GM12878 (cell line): ENCODE results near the gene DISP3. TPM values are rescaled to one million over a fixed set of nuclear protein-coding genes. Genes with fewer than 3 reads are reported as not detected.

ENCODE experiments used
- ATAC-seq: fragments of 200-7000 bp; cut with Tn5 transposase; 3 replicates; pipeline ENCODE4 v1.9.1; 2020; ENCODE audit warnings: mild to moderate bottlenecking, moderate library complexity
- BruUV-seq: library from RNA; stranded (reverse); fragments of 400-500 nt; replicated peaks from 2 replicates; lab custom pipeline; 2021; lab: Mats Ljungman, UMichigan
- CTCF ChIA-PET: fragments of 300-600 bp; sonication (Branson Sonifier 250); formaldehyde crosslinking; extraction: SDS; loops from one replicate; lab custom pipeline; 2021; ENCODE audit warnings: inconsistent platforms; lab: Yijun Ruan, JAX
- POLR2A ChIA-PET: fragments of 350-600 bp; formaldehyde crosslinking; extraction: SDS; loops from one replicate; lab custom pipeline; 2021; ENCODE audit warnings: inconsistent platforms; lab: Charles Lee
- RAD21 ChIA-PET: fragments of 300-600 bp; sonication (Branson Sonifier 250); formaldehyde crosslinking; loops from one replicate; lab custom pipeline; 2023; ENCODE audit warnings: antibody characterized with exemption; ENCODE audit not compliant: unreplicated experiment; lab: Charles Lee
- SMC1A ChIA-PET: fragments of 300-600 bp; sonication (Branson Sonifier 250); formaldehyde crosslinking; loops from one replicate; lab custom pipeline; 2023; ENCODE audit not compliant: unreplicated experiment, uncharacterized antibody; lab: Charles Lee
- DNase-seq: peaks from one replicate; pipeline ENCODE4 v3.0.0-alpha.2; 2011; ENCODE audit warnings: low read depth, low spot score
- FAIRE-seq: peaks from 3 replicates; lab custom pipeline; 2011; peaks lifted over from hg19 to GRCh38; lab: Jason Lieb, UNC
- H2AFZ ChIP-seq: 2 replicates; pipeline ENCODE4 v1.6.0; 2011; ENCODE audit warnings: low read depth, low read length, control low read depth; ENCODE audit not compliant: control insufficient read depth
- H3K27ac ChIP-seq: 2 replicates; pipeline ENCODE4 v1.5.1; 2011; ENCODE audit warnings: control low read depth; ENCODE audit not compliant: control insufficient read depth, insufficient read depth
- H3K27me3 ChIP-seq, 2 experiments: replicated peaks in 1 of 2; 2 replicates each; pipeline versions ENCODE4 v1.6.0 to v1.6.1; 2011; ENCODE audit warnings: low read length in 1 of 2; ENCODE audit not compliant: control insufficient read depth in 2 of 2, insufficient read depth in 2 of 2
- H3K36me3 ChIP-seq, 2 experiments: 2 replicates each; pipeline ENCODE4 v1.5.1; 2011; ENCODE audit warnings: low read length in 1 of 2; ENCODE audit not compliant: control insufficient read depth in 2 of 2, insufficient read depth in 2 of 2
- H3K4me1 ChIP-seq: 2 replicates; pipeline ENCODE4 v1.6.1; 2011; ENCODE audit warnings: mild to moderate bottlenecking, low read length, moderate library complexity, mixed read lengths; ENCODE audit not compliant: control insufficient read depth, insufficient read depth
- H3K4me2 ChIP-seq: 2 replicates; pipeline ENCODE4 v1.6.0; 2011; ENCODE audit warnings: control low read depth; ENCODE audit not compliant: control insufficient read depth, insufficient read depth
- H3K4me3 ChIP-seq: fragments of 200-600 bp; sonication (generic); 2 replicates; pipeline ENCODE4 v1.5.1; 2016
- H3K79me2 ChIP-seq: 2 replicates; pipeline ENCODE4 v1.6.0; 2011; ENCODE audit warnings: low read length; ENCODE audit not compliant: control insufficient read depth, insufficient read depth
- H3K9ac ChIP-seq: 2 replicates; pipeline ENCODE4 v1.8.0; 2011; ENCODE audit warnings: low read length, control low read depth, mixed read lengths; ENCODE audit not compliant: control insufficient read depth, insufficient read depth
- H3K9me3 ChIP-seq: replicated peaks from 3 replicates; pipeline ENCODE4 v1.5.1; 2011; ENCODE audit warnings: mild to moderate bottlenecking, low read length; ENCODE audit not compliant: control insufficient read depth, insufficient read depth
- H4K20me1 ChIP-seq: 2 replicates; pipeline ENCODE4 v1.6.0; 2011; ENCODE audit not compliant: control insufficient read depth, insufficient read depth
- ASH2L ChIP-seq: fragments of 300-600, 200-600 bp; sonication (generic); IDR thresholded peaks from 2 replicates; pipeline ENCODE4 v1.6.1; 2017; ENCODE audit warnings: low read depth, mild to moderate bottlenecking, borderline replicate concordance
- CHD4 ChIP-seq: fragments of 200-600 bp; sonication (generic); IDR thresholded peaks from 2 replicates; pipeline ENCODE4 v1.6.1; 2016; ENCODE audit warnings: mild to moderate bottlenecking
- E4F1 ChIP-seq: fragments of 450-650 bp; IDR thresholded peaks from 2 replicates; pipeline ENCODE4 v1.6.1; 2018; ENCODE audit warnings: borderline replicate concordance, mild to moderate bottlenecking; ENCODE audit not compliant: partially characterized antibody
- EED ChIP-seq: sonication (generic); IDR thresholded peaks from 2 replicates; pipeline ENCODE4 v1.6.1; 2016; ENCODE audit warnings: antibody characterized with exemption, low read depth
- MTA2 ChIP-seq: fragments of 450-650 bp; IDR thresholded peaks from 2 replicates; pipeline ENCODE4 v1.6.1; 2016; ENCODE audit warnings: low read depth, mild to moderate bottlenecking, moderate library complexity
- RFX5 ChIP-seq: IDR thresholded peaks from 2 replicates; pipeline ENCODE4 v1.6.1; 2011; ENCODE audit warnings: low read depth, low read length, improper control_type of control experiment
- SMAD5 ChIP-seq: IDR thresholded peaks from 2 replicates; pipeline ENCODE4 v1.6.1; 2016; ENCODE audit warnings: antibody characterized with exemption, low read depth
- SPI1 ChIP-seq: IDR thresholded peaks from 2 replicates; pipeline ENCODE4 v1.6.1; 2011; ENCODE audit warnings: low read depth, mild to moderate bottlenecking, low read length, moderate library complexity, borderline replicate concordance; ENCODE audit not compliant: insufficient read depth
- SREBF1 ChIP-seq: IDR thresholded peaks from 2 replicates; pipeline ENCODE4 v1.6.1; 2012; ENCODE audit warnings: mild to moderate bottlenecking, low read length
- TCF7 ChIP-seq: IDR thresholded peaks from 2 replicates; pipeline ENCODE4 v1.6.1; 2014; ENCODE audit warnings: antibody characterized with exemption, borderline replicate concordance
- WRNIP1 ChIP-seq: IDR thresholded peaks from 2 replicates; pipeline ENCODE4 v1.6.1; 2011; ENCODE audit warnings: low read depth, low read length, improper control_type of control experiment, borderline replicate concordance
- WGBS: methylation state at CpG from one replicate; pipeline ENCODE4 v1.1.6; 2016; ENCODE audit warnings: low lambda C conversion rate; ENCODE audit not compliant: insufficient replicate concordance, insufficient coverage; ENCODE audit errors: missing lambda C conversion rate; 5-methylcytosine and 5-hydroxymethylcytosine counted together
- in situ Hi-C: fragments of 300-500 bp; cut with MboI; formaldehyde crosslinking; loops from 9 replicates; pipeline ENCODE4 v1.14.3; 2018; ENCODE audit warnings: mixed read lengths
- intact Hi-C: fragments of 100-400 bp; cut with micrococcal nuclease; formaldehyde crosslinking; loops from one replicate; pipeline ENCODE4 v1.14.2; 2022; ENCODE audit not compliant: unreplicated experiment
- polyA plus RNA-seq, 11 experiments: library from polyadenylated mRNA; depleted of rRNA in 4 of 11; unstranded in 6 of 11; stranded (reverse) in 5 of 11; fragments of >200 nt; fragmentation: Nextera tagmentation in 4 of 11; fragmentation: Illumina TruSeq in 1 of 11; extraction: Ambion mirVana in 4 of 11; extraction: Trizol in 1 of 11; gene quantifications; 1 replicate in 1 of 11; 2 replicates in 10 of 11; pipeline versions ENCODE4 v1.2.1 to v1.2.3, GENCODE V29; 2011 to 2016; ENCODE audit warnings: inconsistent platforms in 2 of 11, missing spikeins in 2 of 11, low read depth in 1 of 11
- total RNA-seq, 4 experiments: library from RNA; depleted of rRNA in 3 of 4; stranded (reverse); fragments of >200 nt in 3 of 4; fragmentation: Illumina TruSeq in 1 of 4; extraction: Trizol in 1 of 4; gene quantifications; 2 replicates each; pipeline versions ENCODE4 v1.2.1 to v1.2.3, GENCODE V29; 2013 to 2021

The DISP3 gene
- total and polyA plus RNA-seq, 10 of the 15 experiments (the other 5 are each of a cell fraction or from before 2014, with no cell fraction given), result under 0.01 to 0.18 (median 0.09) TPM; not detected in 2

- RAD21 ChIA-PET, result no interaction called here
- Histone ChIP-seq H3K27me3 (no peaks in the 10 kb centered on the region), H3K4me2 (no peak overlapping the region), H3K79me2 (no peaks in the 10 kb centered on the region), H2AFZ (no peak overlapping the region), H4K20me1 (no peaks in the 10 kb centered on the region), H3K9ac (no peak overlapping the region), H3K4me1 (no peaks in the 10 kb centered on the region), H3K4me3 (no peak overlapping the region), H3K27ac (no peak overlapping the region), H3K9me3 (no peaks in the 10 kb centered on the region), H3K36me3 (no peaks in the 10 kb centered on the region)
- FAIRE-seq (no peak), DNase-seq (no peak), ATAC-seq (no peak)
- in situ Hi-C loops, result no loop called here
- CTCF ChIA-PET, result no interaction called here
- intact Hi-C loops, result no loop called here
- POLR2A ChIA-PET, result no interaction called here
- WGBS, result 23% methylated on average over 8 of the region's 8 CpGs
- SMC1A ChIA-PET, result no interaction called here
- TF ChIP-seq SPI1, result no peak
- BruUV-seq, result no TSS peak
These were observed 43.7 kb downstream of the DISP3 start for GRCh38 chr1:11522400-11523235.

GRCh38 chr1:11523261-11523660, 44.3 kb downstream of the DISP3 start:
- 10% methylated on average over 10 of the region's 10 CpGs for WGBS
- TF ChIP-seq E4F1 (no peak), MTA2 (no peak), RFX5 (no peak), ASH2L (no peak), SMAD5 (no peak), EED (no peak), SREBF1 (no peak), CHD4 (no peak), WRNIP1 (no peak), TCF7 (no peak)

More at GRCh38 chr1:11523261-11523660, 44.3 kb downstream of the DISP3 start:
- no peak overlapping the region for H3K4me2 ChIP-seq
- no peak for FAIRE-seq
- H3K4me1 ChIP-seq, result no peaks in the 10 kb centered on the region
- ChIA-PET CTCF (no interaction called here), POLR2A (no interaction called here), RAD21 (no interaction called here), SMC1A (no interaction called here)
- no TSS peak for BruUV-seq
- DNase-seq, result no peak
- no peak overlapping the region for H3K4me3 ChIP-seq
- ATAC-seq, result no peak
- in situ Hi-C loops (no loop called here), intact Hi-C loops (no loop called here)
- no peaks in the 10 kb centered on the region for H3K27me3 ChIP-seq
- H2AFZ ChIP-seq, result no peak overlapping the region
- H3K36me3 ChIP-seq, result no peaks in the 10 kb centered on the region
- no peak overlapping the region for H3K27ac ChIP-seq
- H4K20me1 ChIP-seq, result no peaks in the 10 kb centered on the region
- no peak overlapping the region for H3K9ac ChIP-seq
- H3K79me2 ChIP-seq, result no peaks in the 10 kb centered on the region
- no peaks in the 10 kb centered on the region for H3K9me3 ChIP-seq
